ENCODE results near the gene ARSB.
"Not testable (repeated sequence)": the region's sequence is repeated elsewhere in the genome, so short reads cannot be mapped to it uniquely, and the experiment has no call there.

ARSB gene

DNA sequence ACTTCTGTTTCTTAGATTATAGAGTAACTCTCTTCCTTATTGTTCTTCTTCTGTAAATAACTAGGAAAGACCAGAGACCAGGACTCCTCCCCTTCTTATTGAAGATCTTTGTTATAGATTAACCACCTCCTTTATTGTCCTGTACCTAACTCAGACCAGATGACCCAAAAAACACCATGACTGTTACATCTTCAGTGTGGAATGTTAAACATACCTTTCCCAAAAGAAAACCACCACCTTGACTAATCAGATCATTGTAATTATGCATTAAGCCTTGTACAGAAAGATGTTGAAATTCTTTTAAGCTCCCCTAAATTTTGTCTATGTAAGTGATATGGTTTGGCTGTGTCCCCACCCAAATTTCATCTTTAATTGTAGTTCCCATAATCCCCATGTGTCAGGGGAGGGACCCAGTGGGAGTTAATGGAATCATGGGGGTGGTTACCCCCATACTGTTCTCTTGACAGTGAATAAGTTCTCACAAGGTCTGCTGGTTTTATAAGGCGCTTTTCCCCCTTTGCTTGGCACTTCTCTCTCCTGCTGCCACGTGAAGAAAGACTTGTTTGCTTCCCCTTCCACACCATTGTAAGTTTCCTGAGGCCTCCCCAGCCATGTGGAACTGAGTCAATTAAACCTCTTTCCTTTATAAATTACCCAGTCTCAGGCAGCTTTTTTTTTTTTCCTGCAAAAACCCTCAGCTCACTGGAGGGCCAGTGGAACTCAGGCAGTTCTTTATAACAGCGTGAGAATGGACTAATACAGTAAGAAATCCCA lies 26.3 kb downstream of the ARSB start:
- in situ Hi-C loops (cut with MboI; ENCODE audit: low sequenced_read_pairs) = no loop called here

DNA sequence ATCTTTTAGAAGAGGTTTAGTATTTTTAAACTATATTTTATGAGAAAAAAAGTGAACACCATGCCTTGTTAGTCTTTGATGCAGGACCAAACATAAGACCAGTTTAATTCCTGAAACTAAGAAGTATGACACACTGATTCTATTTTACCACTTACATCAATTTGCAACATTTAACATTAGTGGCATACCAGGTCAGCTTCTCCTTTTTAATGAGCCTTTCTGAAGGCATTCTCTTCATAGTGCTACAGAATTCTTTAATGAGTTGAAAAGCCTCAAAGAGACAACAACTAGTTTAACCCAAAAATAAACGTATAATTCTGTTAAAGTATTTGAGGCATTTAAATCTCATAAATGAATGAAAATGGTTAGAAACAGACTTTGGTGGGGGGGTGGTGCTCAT lies 28.2 kb downstream of the ARSB start:
- in situ Hi-C loops (cut with MboI; ENCODE audit: low sequenced_read_pairs) = no loop called here

DNA sequence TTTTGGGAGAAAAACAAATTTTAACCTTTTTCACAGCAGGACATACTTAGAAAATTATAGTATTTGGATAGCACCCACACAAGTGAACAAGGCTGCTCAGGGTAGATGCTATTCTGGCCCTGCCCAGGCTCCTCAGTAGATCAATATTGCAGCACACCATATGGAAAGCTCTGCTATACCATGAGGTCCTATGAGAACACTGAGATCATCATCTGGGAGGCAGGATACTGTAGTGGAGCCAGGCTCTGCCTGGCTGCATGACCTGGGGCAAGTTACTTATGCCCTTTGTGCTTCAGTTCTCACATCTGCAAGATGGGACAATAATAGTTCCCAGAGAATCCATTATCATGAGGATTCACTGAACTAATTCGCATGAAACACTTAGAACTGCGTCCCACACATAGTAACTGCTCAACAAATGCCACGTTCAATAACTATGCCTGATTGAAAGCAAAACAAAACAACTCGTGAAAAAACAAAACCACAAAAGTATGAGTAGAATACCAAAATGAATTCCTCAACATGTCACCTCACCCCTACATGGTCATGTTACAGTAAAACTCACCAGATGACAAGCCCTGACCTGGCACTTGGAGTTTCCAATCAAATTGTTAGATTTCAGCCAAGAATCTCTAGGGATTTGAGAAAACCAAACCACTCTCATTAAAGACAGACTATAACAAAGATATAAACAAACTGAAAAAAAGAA lies 31.9 kb downstream of the ARSB start:
- in situ Hi-C loops (cut with MboI; ENCODE audit: low sequenced_read_pairs) = no loop called here

DNA sequence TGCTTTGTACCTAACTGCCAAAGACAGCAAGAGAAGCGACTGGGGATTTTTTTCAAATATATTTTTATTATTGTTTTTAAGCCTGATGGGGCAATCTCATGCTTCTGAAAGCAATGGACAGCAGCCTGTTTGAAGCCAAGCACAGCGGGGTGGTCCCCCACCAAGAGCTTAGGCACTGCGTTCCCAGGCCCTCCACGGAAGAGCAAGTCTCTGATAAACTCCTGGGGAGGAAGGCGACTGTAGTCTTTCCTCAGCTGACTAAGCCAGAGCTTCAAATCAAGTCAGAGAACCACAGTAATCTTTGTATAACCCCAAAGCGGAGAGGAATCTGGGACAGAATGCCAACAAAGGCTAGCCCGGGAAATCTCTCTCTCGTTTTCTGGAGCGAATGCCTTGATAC lies 54.4 kb downstream of the ARSB start:
- in situ Hi-C loops (cut with MboI; ENCODE audit: low sequenced_read_pairs) = no loop called here

DNA sequence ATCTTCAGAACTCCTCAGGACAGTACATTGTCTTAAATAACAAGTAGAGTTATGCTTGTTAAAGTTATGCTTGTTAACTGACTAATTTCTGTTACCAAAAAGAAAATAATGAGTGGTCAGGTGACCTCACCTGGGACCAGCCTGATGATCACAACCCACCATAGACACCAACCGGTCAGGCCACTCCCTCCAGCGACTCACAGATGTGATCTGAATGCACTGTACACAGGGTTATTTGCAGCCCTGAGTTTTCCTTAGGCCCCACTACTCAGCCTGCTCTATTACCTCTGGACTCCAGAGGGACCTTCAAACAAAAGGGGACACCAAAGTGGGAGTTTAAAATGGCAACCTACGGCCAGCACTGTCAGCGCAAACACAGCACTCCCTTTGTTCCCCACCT lies 55.3 kb downstream of the ARSB start:
- in situ Hi-C loops (cut with MboI; ENCODE audit: low sequenced_read_pairs) = no loop called here

DNA sequence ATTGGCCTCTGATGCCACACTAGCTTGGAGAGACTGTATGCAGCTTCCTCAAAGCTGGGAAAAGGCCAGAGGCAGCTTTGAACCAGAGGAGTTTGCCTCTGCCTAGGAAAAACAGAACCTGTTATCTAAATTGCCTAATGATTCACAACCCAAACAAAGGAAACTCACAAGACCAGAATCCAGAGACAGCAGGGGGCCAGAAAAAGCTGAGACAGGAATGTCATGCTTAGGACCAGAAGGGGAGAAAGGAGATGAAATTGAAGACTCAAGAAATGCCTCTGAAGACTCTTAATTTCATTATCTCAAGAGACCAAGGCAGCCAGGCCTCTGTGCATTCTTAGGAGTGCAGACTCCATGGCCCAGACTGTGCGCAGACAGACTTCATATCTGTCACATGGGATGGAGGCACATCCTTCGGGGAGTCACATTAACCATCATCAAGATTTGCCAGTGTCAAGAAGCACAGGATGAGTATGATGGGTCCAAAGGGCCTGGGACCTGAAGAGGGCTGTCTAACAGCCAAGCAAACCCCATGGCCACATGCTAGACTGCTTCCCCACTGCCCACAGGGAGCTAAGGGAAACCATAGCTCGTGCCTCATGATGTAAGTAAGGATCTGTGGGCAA lies 57.3 kb downstream of the ARSB start:
- in situ Hi-C loops (cut with MboI; ENCODE audit: low sequenced_read_pairs) = no loop called here

DNA sequence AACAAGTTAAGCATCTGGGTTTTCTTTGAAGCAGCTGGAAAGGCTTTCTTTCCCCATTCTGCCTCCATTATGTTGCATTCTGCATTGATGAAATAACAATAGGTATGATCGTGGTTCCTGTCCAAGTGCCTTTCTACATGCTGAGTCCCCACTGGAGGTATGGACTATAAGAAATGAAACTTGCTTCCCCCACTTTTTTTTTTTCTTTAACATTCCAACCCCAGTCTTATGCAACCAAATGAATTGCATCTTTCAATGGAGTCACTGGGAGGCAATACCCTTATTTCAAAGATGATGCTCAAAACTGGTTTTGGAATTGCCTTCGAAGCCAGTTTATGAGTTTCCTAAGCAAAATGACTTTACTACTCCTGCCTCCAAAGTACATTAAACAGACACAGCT lies 58.9 kb downstream of the ARSB start:
- in situ Hi-C loops (cut with MboI; ENCODE audit: low sequenced_read_pairs) = no loop called here

DNA sequence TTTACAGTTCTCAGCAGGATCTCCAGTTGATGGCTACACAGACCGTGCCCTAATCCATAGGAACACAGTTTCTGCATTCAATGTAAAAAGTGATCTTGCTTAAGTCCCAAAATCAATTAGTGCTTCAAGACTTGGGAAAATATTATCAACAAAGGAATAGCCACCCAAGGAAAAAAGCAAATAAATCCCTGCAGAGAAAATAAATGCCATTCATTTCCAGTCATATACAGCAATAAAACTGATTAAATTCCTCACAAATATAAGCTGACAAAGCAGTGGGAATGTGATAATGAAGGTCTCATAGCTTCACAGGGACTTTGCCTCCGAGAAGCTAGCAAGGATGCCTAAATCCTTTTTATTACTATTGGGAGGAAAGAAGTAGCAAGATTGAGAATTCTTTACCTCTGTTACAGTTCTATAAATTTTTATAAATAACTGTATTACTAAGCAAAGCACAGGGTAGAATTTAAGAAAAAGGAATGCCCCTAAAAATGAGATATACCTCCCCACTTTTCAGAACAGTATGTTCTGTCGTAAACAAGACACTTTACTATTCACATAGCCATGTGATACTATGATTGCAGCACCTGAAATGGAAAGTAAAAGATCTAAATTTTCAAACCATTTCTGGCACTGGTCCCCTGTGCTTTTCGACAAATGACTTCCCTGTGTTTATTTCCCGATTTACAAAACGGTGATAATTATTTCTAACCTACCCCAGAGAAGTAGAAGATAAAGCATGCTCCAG lies 59.8 kb downstream of the ARSB start:
- in situ Hi-C loops (cut with MboI; ENCODE audit: low sequenced_read_pairs) = no loop called here

DNA sequence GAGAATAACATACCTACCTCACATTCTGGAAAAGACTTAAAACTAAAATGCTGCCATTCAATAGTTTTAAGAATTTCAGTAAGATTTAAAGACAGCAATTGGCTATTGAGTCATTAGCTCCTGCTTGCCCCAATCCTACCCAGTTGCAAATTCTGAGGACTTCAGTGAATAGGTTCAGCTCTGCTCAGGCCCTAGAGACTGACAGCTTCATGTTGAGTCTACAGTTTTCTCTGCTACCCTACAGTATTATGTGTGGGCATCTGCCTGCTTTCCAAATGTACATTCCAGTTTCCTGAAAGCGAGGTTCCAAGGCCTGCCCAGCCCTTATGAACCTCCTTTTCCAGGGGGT lies 61.5 kb downstream of the ARSB start:
- in situ Hi-C loops (cut with MboI; ENCODE audit: low sequenced_read_pairs) = no loop called here

DNA sequence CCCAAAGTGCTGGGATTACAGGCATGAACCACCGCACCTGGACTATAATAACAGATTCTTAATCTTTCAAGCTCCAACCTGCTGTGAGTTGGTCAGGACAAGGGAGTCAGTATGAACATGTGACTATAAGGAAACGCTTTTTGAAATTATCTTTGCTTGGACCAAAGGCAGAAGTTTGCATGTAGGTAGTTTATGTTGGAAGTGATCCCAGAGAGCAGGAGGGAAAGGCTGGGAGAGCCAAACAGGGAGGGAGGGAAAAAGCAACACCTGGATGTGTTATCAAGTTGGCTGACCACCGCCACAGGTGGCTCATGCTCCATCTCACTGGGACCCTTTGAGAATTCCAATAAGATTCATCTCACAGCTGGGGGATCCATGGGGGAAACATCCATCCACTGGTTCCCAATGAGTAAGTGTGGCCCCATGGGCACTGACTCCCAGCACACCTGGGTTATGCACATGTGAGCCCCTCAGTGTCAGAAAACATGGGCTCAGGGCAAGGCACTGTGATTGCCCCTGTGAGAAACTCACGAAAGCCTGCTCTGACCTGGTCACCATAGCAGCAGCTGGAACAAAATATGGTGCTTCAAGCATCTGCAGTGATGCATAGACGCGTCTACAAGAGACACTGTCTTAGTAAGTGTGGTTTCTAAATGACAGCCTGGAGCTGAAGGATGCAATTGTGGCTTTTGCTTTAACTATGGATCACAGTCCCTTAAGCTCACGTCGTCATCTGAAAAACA lies 62.1 kb downstream of the ARSB start:
- in situ Hi-C loops (cut with MboI; ENCODE audit: low sequenced_read_pairs) = no loop called here

DNA sequence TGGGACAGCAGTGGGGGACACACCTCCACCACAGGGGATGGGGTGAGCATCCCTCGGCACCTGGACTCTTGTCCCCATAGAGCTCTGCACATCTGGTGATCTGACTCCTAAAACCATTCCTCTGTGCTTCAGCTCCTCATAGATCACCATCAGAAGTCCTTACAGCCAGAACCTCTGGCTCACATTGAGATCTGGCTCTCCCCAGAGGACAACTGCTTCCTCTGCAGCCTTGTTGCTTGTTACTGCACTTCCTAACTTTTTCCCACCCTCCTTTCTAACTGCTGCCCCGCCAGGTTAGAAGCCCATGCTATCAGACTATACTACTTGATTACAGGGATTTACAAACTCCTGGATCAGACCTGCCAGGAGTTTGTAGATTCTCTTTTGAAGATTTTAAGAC lies 64.5 kb downstream of the ARSB start:
- in situ Hi-C loops (cut with MboI; ENCODE audit: low sequenced_read_pairs) = no loop called here

DNA sequence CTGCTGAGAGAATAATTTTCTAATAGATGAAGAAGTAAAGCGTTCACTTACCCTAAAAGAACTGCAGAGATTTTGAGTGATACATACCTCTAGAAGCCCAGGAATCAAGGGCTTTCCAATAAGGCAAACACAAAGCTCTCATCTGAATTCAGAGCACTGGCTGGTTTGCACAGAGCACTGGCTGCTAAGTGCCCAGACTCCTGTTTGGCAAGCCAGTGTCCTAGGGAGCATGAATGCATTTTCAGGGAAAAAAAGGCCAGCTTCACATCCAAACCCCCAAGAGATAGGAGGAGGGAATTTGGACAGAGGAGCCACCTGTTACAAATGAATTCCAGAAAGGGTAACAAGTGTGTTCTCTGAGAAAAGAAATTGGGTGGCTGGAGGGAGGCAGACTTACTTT lies 65.3 kb downstream of the ARSB start:
- in situ Hi-C loops (cut with MboI; ENCODE audit: low sequenced_read_pairs) = no loop called here

DNA sequence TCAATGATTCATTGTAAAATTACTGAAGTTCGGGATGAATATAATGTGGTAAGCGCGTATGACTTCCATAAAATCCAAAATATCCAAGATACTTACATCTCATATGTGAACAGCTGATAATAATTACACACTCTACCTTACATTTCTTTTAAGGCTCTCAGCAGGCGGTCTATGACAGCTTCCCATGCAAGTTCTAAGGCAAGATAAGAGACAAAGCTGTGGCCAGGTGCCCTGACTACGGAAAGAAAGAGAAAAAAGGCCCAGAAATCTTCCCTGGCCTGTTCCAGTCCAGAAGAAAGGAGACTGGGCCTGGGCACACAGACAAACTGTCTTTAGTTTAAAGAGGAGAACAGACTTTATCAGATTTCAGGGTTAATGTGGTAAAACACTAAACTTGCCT lies 69.1 kb downstream of the ARSB start:
- in situ Hi-C loops (cut with MboI; ENCODE audit: low sequenced_read_pairs) = no loop called here

DNA sequence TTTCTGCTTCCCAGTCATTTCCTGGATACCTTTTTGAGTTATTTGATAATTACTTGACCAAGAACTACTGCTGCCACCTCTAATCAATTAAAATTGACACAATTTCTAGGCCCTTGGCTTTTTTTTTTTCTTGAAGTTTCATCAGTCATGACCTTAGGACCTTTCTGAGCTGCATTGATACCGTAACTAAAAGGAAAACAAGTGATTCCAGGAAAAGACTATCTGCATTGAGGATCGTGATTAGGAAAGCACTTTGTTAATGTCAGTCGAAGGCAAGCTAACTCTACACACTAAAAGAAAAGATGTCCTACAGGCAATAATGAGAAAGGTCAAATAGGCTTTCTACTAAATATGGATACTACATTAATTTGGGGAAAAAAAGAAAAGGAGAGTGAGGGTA lies 69.9 kb downstream of the ARSB start:
- in situ Hi-C loops (cut with MboI; ENCODE audit: low sequenced_read_pairs) = no loop called here

DNA sequence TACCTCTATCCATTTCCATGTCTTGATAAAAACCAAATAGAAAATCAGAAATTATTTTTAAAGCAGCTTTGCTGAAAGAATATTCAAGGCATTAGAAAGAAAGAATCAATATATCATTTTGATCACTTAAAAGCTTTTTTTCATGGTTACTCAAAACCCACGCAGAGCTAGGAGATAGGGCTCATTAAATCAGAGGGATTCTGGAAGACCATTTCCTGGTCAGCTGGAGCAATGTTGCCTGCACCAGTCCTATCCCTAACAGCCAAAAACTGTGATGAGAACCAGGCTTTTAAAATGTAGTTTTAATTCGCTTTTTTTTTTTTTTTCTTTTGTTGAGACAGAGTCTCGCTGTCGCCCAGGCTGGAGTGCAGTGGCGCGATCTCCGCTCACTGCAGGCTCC lies 72.3 kb downstream of the ARSB start:
- in situ Hi-C loops (cut with MboI; ENCODE audit: low sequenced_read_pairs) = no loop called here

DNA sequence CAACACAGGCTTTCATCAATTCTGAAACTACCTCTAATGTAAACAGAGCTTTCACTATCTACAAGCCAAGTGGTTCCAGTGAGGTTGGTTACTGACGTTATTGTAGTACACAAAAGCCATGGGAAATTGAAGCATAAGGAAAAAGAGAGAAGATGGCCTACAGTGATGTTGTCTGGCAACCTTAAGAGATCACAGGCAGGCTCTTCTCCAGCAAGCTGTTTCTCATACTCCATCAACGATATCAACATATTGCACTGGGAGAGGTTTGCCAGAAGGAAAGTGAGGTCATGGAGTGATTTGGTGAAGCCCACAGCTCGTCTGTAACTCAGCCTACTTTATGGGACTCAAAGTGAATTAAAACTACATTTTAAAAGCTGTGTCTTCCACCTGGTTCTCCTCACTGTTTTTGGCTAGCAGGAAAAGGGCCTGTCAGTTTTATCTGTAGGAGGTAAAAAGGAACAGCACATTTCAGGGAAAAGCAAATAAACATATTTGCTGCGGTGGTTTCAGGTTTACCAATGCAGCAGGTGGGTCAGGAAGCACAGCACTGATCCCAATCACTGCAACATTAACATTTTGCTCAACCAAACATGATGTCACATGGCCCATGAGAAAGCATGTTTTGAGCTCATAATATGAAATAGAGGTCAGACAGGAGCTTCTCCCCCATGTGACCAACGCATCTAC lies 72.9 kb downstream of the ARSB start:
- in situ Hi-C loops (cut with MboI; ENCODE audit: low sequenced_read_pairs) = no loop called here

DNA sequence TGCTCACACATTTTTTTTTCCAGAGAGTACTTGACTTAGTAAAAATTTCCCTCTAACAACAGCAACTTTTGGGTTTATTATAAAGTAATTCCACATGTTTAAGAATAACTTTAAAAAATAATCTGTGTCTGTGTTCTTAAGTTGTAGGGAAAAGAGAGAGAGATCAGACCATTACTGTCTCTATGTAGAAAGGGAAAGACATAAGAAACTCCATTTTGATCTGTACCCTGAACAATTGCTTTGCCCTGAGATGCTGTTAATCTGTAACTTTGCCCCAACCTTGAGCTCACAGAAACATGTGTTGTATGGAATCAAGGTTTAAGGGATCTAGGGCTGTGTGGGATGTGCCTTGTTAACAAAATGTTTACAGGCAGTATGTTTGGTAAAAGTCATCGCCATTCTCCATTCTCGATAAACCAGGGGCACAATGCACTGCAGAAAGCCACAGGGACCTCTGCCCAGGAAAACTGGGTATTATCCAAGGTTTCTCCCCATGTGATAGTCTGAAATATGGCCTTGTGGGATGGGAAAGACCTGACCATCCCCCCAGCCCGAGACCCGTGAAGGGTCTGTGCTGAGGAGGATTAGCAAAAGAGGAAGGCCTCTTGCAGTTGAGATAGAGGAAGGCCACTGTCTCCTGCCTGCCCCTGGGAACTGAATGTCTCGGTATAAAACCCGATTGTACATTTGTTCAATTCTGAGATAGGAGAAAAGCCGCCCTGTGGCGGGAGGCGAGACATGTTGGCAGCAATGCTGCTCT lies 75.7 kb downstream of the ARSB start:
- in situ Hi-C loops (cut with MboI; ENCODE audit: low sequenced_read_pairs) = not testable (repeated sequence)

DNA sequence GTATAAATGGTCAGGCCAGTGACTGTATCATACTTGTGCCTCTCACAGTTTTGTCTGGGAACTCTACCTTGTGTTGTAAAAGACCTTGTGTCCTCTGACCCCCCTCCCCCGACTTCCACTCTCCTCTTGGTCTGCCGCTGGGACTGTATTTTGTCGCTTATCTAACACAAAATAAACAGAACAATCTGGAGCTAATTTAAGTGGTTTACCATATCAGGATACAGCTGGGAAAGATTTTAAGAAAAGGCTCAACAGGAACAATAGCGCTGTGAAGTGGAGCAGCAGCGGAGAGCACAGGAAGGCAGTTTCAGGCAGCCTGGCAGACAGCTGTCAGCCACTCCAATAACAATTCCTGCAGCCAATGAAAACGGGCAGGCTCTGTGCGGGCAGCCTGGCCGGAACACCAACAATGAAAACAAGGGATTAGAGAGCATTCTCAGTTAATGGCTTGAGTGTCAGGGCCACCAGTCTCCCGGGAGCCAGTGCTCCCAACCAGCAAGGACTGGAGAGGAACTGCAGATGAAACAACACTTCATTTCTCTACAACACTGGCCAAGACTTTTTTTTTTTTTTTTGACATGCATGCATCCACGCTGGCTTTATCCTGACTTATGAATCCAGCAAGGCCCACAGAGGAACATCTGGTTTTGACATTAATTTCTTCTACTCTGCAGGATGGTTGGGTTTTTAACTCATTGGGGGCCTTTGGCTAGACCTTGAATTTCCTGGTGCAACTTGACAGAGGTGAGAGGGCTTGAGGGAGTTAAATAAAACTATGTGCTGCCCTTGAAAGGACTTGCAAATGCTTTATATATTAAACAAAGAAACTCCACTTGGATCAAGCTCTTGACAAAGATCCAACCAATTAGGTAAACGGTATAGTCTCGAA lies 76.7 kb downstream of the ARSB start:
- in situ Hi-C loops (cut with MboI; ENCODE audit: low sequenced_read_pairs) = no loop called here

Measured in hTERT RPE-1 (cell line).